GM19452 (cell line): ENCODE data around the gene GRPEL2.

Source experiments
- ATAC-seq: cut with Tn5 transposase; IDR thresholded peaks from one replicate; pipeline ENCODE4 v1.9.1; 2021; ENCODE audit not compliant: unreplicated experiment

Gene GRPEL2

GRCh38 chr5:149319174-149319573 lies 26.1 kb upstream of the GRPEL2 start:
- no peak for ATAC-seq

GRCh38 chr5:149320791-149321330 lies 24.4 kb upstream of the GRPEL2 start:
- ATAC-seq: no peak

- ATAC-seq: no peak
These were observed 22.8 kb upstream of the GRPEL2 start for GRCh38 chr5:149322518-149322917.

- ATAC-seq: no peak
These were observed 22.1 kb upstream of the GRPEL2 start for GRCh38 chr5:149323210-149323609.

- no peak for ATAC-seq
These were observed 21.6 kb upstream of the GRPEL2 start for GRCh38 chr5:149323621-149324205.

- no peak for ATAC-seq
These were observed 20.7 kb upstream of the GRPEL2 start for GRCh38 chr5:149324641-149325040.

GRCh38 chr5:149325166-149325735 lies 20.0 kb upstream of the GRPEL2 start:
- no peak for ATAC-seq

- ATAC-seq: no peak
These were observed 19.4 kb upstream of the GRPEL2 start for GRCh38 chr5:149325894-149326293.

- ATAC-seq: no peak
These were observed 18.7 kb upstream of the GRPEL2 start for GRCh38 chr5:149326611-149327010.

GRCh38 chr5:149328177-149328576 lies 17.1 kb upstream of the GRPEL2 start:
- no peak for ATAC-seq

- ATAC-seq: no peak
These were observed 11.4 kb upstream of the GRPEL2 start for GRCh38 chr5:149333711-149334443.

- no peak for ATAC-seq
These were observed 7.6 kb upstream of the GRPEL2 start for GRCh38 chr5:149337736-149338135.

- no peak for ATAC-seq
These were observed 6.9 kb upstream of the GRPEL2 start for GRCh38 chr5:149338364-149338763.

- ATAC-seq: no peak
These were observed 4.4 kb upstream of the GRPEL2 start for GRCh38 chr5:149340920-149341319.

GRCh38 chr5:149341876-149342275 lies 3.4 kb upstream of the GRPEL2 start:
- ATAC-seq: no peak

GRCh38 chr5:149344151-149344550 lies 1.1 kb upstream of the GRPEL2 start:
- no peak for ATAC-seq

- no peak for ATAC-seq
These were observed 558 bp downstream of the GRPEL2 start for GRCh38 chr5:149345892-149346222.

- ATAC-seq: no peak
These were observed 3.2 kb downstream of the GRPEL2 start for GRCh38 chr5:149348518-149348917.

- no peak for ATAC-seq
These were observed 4.1 kb downstream of the GRPEL2 start for GRCh38 chr5:149349382-149349781.

GRCh38 chr5:149352169-149352568 lies 6.9 kb downstream of the GRPEL2 start:
- ATAC-seq: no peak

GRCh38 chr5:149353911-149354310 lies 8.6 kb downstream of the GRPEL2 start:
- ATAC-seq: no peak

- no peak for ATAC-seq
These were observed 10.4 kb downstream of the GRPEL2 start for GRCh38 chr5:149355688-149356087.
